HFF-Myc (cell line): ENCODE measurements around the gene CEP170B.
"Not testable (repeated sequence)": the region's sequence is repeated elsewhere in the genome, so short reads cannot be mapped to it uniquely, and the experiment has no call there.

ENCODE experiments used
- DNase-seq: peaks from one replicate; pipeline ENCODE4 v3.0.0-alpha.2; 2011; ENCODE audit warnings: low read depth; ENCODE audit errors: extremely low read depth
- H3K4me3 ChIP-seq: replicated peaks from 2 replicates; pipeline ENCODE4 v1.5.1; 2011; ENCODE audit warnings: low read depth, mild to moderate bottlenecking, control low read depth, low read length
- TF ChIP-seq, protein P1 (sequence below): IDR thresholded peaks from 2 replicates; pipeline ENCODE4 v1.5.1; 2012; ENCODE audit warnings: mild to moderate bottlenecking, low read depth, low read length, control low read depth; ENCODE audit errors: missing control alignments

Gene CEP170B

DNA sequence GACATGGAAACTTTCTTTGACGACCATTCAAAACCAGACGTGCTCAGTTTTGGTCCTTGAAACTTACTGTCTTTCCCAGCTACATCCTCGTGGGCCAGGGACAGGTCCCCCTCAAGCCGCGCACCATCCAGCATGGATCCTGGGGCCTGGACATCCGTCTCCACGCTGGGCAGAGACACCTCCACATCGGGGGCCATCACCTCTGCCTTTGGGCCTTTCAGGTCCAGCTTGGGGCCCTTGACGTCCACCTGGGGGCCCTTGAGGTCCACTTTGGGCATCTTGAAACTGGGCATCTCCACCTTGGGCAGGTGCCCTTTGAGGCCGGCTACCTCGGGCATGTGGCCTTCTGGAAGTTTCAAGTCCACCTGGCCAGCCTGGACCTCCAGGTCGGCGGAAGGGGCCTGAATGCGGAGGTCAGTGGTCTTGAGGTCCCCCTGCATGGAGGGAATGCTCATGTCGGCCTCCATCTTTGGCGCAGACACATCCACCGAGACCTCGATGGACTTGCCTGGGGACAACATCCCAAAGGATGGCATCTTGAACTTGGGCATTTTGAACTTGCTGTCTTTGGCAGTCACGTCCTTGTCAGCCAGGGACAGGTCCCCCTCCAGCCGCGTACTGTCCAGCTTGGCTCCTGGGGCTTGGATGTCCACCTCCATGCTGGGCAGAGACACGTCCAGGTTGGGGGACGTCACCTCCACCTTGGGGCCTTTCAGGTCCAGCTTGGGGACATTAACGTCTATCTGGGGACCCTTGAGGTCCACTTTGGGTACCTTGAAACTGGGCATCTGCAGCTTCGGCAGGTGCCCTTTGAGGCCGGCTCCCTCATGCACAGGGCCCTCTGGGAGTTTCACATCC lies 76.7 kb downstream of the CEP170B start:
- no peak overlapping the region for H3K4me3 ChIP-seq
- no peak for DNase-seq
- TF ChIP-seq, protein P1, sequence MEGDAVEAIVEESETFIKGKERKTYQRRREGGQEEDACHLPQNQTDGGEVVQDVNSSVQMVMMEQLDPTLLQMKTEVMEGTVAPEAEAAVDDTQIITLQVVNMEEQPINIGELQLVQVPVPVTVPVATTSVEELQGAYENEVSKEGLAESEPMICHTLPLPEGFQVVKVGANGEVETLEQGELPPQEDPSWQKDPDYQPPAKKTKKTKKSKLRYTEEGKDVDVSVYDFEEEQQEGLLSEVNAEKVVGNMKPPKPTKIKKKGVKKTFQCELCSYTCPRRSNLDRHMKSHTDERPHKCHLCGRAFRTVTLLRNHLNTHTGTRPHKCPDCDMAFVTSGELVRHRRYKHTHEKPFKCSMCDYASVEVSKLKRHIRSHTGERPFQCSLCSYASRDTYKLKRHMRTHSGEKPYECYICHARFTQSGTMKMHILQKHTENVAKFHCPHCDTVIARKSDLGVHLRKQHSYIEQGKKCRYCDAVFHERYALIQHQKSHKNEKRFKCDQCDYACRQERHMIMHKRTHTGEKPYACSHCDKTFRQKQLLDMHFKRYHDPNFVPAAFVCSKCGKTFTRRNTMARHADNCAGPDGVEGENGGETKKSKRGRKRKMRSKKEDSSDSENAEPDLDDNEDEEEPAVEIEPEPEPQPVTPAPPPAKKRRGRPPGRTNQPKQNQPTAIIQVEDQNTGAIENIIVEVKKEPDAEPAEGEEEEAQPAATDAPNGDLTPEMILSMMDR = no peak

DNA sequence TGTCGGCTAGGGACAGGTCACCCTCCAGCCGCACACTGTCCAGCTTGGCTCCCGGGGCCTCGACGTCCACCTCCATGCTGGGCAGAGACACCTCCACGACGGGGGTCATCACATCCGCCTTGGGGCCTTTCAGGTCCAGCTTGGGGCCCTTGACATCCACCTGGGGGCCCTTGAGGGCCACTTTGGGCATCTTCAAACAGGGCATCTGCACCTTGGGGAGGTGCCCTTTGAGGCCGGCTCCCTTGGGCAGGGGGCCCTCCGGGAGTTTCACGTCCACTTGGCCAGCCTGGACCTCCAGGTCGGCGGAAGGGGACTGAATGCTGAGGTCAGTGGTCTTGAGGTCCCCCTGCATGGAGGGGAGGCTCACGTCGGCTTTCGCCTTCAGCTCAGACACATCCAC lies 77.5 kb downstream of the CEP170B start:
- TF ChIP-seq, protein P1 = no peak
- no peak for DNase-seq
- no peak overlapping the region for H3K4me3 ChIP-seq

DNA sequence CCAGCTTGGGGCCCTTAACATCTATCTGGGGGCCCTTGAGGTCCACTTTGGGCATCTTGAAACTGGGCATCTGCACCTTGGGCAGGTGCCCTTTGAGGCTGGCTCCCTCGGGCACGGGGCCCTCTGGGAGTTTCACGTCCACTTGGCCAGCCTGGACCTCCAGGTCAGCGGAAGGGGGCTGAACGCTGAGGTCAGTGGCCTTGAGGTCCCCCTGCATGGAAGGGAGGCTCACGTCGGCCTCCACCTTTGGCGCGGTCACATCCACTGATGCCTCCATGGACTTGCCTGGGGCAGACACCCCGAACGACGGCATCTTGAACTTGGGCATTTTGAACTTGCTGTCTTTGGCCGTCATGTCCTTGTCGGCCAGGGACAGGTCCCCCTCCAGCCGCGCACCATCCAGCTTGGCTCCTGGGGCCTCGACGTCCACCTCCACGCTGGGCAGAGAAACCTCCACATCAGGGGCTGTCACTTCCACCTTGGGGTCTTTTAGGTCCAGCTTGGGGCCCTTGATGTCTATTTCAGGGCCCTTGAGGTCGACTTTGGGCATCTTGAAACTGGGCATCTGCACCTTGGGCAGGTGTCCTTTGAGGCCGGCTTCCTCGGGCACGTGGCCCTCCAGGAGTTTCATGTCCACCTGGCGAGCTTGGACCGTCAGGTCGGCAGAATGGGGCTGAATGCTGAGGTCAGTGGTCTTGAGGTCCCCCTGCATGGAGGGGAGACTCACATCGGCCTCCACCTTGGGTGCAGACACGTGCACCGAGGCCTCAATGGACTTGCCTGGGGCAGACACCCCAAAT lies 78.3 kb downstream of the CEP170B start:
- H3K4me3 ChIP-seq, DNase-seq: not testable (repeated sequence)

DNA sequence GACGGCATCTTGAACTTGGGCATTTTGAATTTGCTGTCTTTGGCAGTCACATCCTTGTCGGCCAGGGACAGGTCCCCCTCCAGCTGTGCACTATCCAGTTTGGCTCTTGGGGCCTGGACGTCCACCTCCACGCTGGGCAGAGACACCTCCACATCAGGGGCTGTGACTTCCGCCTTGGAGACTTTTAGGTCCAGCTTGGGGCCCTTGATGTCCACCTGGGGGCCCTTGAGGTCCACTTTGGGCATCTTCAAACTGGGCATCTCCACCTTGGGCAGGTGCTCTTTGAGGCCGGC lies 78.9 kb downstream of the CEP170B start:
- not testable (repeated sequence) for DNase-seq, H3K4me3 ChIP-seq

DNA sequence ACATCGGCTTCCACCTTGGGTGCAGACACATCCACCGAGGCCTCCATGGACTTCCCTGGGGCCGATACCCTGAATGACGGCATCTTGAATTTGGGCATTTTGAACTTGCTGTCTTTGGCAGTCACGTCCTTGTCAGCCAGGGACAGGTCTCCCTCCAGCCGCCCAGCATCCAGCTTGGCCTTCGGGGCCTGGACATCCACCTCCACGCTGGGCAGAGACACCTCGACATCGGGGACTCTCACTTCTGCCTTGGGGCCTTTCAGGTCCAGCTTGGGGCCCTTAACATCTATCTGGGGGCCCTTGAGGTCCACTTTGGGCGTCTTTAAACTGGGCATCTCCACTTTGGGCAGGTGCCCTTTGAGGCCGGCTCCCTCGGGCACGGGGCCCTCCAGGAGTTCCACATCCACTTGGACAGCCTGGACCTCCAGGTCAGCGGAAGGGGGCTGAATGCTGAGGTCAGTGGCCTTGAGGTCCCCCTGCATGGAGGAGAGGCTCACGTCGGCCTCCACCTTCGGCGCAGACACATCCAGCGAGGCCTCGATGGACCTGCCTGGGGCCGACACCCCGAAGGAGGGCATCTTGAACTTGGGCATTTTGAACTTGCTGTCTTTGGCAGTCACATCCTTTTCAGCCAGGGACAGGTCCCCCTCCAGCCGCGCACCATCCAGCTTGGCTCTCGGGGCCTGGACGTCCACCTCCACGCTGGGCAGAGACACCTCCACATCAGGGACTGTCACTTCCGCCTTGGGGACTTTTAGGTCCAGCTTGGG lies 79.6 kb downstream of the CEP170B start:
- DNase-seq, H3K4me3 ChIP-seq: not testable (repeated sequence)

DNA sequence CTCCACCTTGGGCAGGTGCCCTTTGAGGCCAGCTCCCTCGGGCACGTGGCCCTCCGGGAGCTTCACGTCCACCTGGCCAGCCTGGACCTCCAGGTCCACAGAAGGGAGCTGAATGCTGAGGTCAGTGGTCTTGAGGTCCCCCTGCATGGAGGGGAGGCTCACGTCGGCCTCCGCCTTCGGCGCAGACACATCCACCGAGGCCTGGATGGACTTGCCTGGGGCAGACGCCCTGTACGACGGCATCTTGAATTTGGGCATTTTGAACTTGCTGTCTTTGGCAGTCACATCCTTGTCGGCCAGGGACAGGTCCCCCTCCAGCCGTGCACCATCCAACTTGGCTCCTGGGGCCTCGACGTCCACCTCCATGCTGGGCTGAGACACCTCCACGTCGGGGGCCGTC lies 80.2 kb downstream of the CEP170B start:
- not testable (repeated sequence) for DNase-seq

More for the DNA sequence above, 80.2 kb downstream of the CEP170B start:
- not testable (repeated sequence) for H3K4me3 ChIP-seq
